Sigmoid colon (tissue), 3 donors: Measurements from ENCODE around the gene FAM3B.

Source experiments
- CTCF ChIP-seq, 4 experiments: fragments of 450-650 bp in 3 of 4; fragments of 200-600 bp in 1 of 4; IDR thresholded peaks; one replicate each; pipeline ENCODE4 v1.5.1; 2016 to 2019; ENCODE audit warnings: antibody characterized with exemption in 4 of 4, mild to moderate bottlenecking in 3 of 4, moderate library complexity in 2 of 4
- POLR2A ChIP-seq, 2 donors: fragments of 450-650 bp; IDR thresholded peaks; one replicate each; pipeline ENCODE4 v1.6.1; 2016; ENCODE audit warnings: antibody characterized with exemption in 2 of 2, mild to moderate bottlenecking in 2 of 2, moderate library complexity in 2 of 2

GRCh38 chr21:41325138-41325912, 8.7 kb downstream of the FAM3B start:
- TF ChIP-seq POLR2A (IDR thresholded peaks at IDR 0.05) = no peak
- TF ChIP-seq CTCF (IDR thresholded peaks at IDR 0.05) = no peak
